ENCODE data around the gene GUCD1. TPM values are rescaled to one million over a fixed set of nuclear protein-coding genes. Genes with fewer than 3 reads are reported as not detected.

The GUCD1 gene
- total and polyA plus RNA-seq, 2 of the 13 experiments (the other 11 are each of a cell fraction or from before 2014, with no cell fraction given), result 128 to 245 TPM

GRCh38 chr22:24514241-24515026 lies 40.5 kb downstream of the GUCD1 start (continued):
- TF ChIP-seq HDAC2 (CRISPR knock-in tag; IDR thresholded peaks at IDR 0.05), result peak; percentile 98
- TF ChIP-seq ZNF800 (CRISPR knock-in tag; IDR thresholded peaks at IDR 0.05), result peak; percentile 78
- TF ChIP-seq ZKSCAN8 (CRISPR knock-in tag; IDR thresholded peaks at IDR 0.05; ENCODE audit: borderline replicate concordance), result peak; percentile 95
- TF ChIP-seq RCOR2 (CRISPR knock-in tag; IDR thresholded peaks at IDR 0.05), result peak; percentile 83
- TF ChIP-seq RFX1 (IDR thresholded peaks at IDR 0.05), result no peak
- TF ChIP-seq ZBTB49 (CRISPR knock-in tag; IDR thresholded peaks at IDR 0.05; ENCODE audit: borderline replicate concordance), result peak; percentile 76; the same call in 1 of the 2 replicates
- no peak; the same call in 1 of the 2 replicates for TF ChIP-seq FOXC1 (CRISPR knock-in tag; IDR thresholded peaks at IDR 0.05; ENCODE audit: borderline replicate concordance)
- TF ChIP-seq THAP9 (CRISPR knock-in tag; IDR thresholded peaks at IDR 0.05; ENCODE audit: borderline replicate concordance), result peak; percentile 89
- peak; percentile 99 for TF ChIP-seq TFDP1 (CRISPR knock-in tag; IDR thresholded peaks at IDR 0.05; ENCODE audit: borderline replicate concordance)
- peak; percentile 88 for TF ChIP-seq MIER2 (CRISPR knock-in tag; IDR thresholded peaks at IDR 0.05)
- TF ChIP-seq TARDBP (CRISPR knock-in tag; IDR thresholded peaks at IDR 0.05), result peak; percentile 97
- TF ChIP-seq IKZF5 (CRISPR knock-in tag; IDR thresholded peaks at IDR 0.05), result peak; percentile 99
- peak; percentile 96 for TF ChIP-seq IRX3 (CRISPR knock-in tag; IDR thresholded peaks at IDR 0.05; ENCODE audit: borderline replicate concordance, low read depth)
